HUES6 (cell line): ENCODE results near the gene PARD6G.
"Not testable (repeated sequence)": the region's sequence is repeated elsewhere in the genome, so short reads cannot be mapped to it uniquely, and the experiment has no call there.

Experiments
- H3K27ac ChIP-seq: 2 replicates; pipeline ENCODE4 v1.7.0; 2013; ENCODE audit warnings: low read depth, mild to moderate bottlenecking, low read length, inconsistent platforms
- H3K27me3 ChIP-seq: 2 replicates; pipeline ENCODE4 v1.6.1; 2013; ENCODE audit warnings: low read length; ENCODE audit not compliant: control insufficient read depth, insufficient read depth
- H3K36me3 ChIP-seq: 2 replicates; pipeline ENCODE4 v1.6.1; 2013; ENCODE audit warnings: low read length; ENCODE audit not compliant: control insufficient read depth, insufficient read depth
- H3K4me1 ChIP-seq: 2 replicates; pipeline ENCODE4 v1.6.1; 2013; ENCODE audit warnings: low read length; ENCODE audit not compliant: control insufficient read depth, insufficient read depth
- H3K4me3 ChIP-seq: 2 replicates; pipeline ENCODE4 v1.5.1; 2013; ENCODE audit warnings: low read depth, low read length
- H3K9ac ChIP-seq: one replicate; pipeline ENCODE4 v1.6.1; 2013; ENCODE audit warnings: mild to moderate bottlenecking, low read length
- H3K9me3 ChIP-seq: 2 replicates; pipeline ENCODE4 v1.6.1; 2013; ENCODE audit warnings: low read depth, low read length; ENCODE audit not compliant: control insufficient read depth, insufficient read depth

Gene PARD6G, protein sequence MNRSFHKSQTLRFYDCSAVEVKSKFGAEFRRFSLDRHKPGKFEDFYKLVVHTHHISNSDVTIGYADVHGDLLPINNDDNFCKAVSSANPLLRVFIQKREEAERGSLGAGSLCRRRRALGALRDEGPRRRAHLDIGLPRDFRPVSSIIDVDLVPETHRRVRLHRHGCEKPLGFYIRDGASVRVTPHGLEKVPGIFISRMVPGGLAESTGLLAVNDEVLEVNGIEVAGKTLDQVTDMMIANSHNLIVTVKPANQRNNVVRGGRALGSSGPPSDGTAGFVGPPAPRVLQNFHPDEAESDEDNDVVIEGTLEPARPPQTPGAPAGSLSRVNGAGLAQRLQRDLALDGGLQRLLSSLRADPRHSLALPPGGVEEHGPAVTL

DNA sequence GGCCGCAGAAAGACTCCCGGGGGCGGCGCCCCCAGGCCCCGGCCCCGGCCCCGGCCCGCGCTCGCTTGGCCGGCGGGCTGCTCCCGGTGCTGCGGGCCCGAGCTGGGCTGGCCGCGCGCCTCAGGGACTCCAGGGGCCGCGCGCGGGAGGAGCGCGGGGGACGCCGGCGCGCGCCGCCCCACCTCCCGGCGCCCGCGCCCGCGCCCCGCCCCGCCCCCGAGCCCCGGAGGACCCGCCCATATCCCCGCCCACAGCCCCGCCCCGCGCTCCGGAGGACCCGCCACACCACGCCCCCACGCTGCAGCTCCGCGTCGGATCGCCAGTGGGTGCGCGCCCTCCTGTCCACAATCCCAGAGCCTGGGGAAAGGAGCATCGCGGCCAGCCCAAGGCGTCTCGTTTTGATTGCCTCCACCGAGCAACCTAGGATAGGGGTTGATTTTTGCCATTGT is at the start of gene PARD6G:
TSS of gene PARD6G (minus strand) at position 122 of the 449 bp plus-strand sequence. CDS start 166 bp downstream, outside the sequence.
- peak within 1 kb of the TSS; percentile 78 for H3K4me3 ChIP-seq
- H3K4me1 ChIP-seq, result no peaks in the 10 kb centered on the region
- H3K36me3 ChIP-seq, result no peaks in the 10 kb centered on the region
- peak within 1 kb of the TSS; percentile 38; the same call in 1 of the 2 replicates for H3K27ac ChIP-seq
- H3K9me3 ChIP-seq, result no peaks in the 10 kb centered on the region
- H3K27me3 ChIP-seq, result peaks cover 16% of the 10 kb centered on the region; the same call in 1 of the 2 replicates
- peak within 1 kb of the TSS; percentile 46 for H3K9ac ChIP-seq

DNA sequence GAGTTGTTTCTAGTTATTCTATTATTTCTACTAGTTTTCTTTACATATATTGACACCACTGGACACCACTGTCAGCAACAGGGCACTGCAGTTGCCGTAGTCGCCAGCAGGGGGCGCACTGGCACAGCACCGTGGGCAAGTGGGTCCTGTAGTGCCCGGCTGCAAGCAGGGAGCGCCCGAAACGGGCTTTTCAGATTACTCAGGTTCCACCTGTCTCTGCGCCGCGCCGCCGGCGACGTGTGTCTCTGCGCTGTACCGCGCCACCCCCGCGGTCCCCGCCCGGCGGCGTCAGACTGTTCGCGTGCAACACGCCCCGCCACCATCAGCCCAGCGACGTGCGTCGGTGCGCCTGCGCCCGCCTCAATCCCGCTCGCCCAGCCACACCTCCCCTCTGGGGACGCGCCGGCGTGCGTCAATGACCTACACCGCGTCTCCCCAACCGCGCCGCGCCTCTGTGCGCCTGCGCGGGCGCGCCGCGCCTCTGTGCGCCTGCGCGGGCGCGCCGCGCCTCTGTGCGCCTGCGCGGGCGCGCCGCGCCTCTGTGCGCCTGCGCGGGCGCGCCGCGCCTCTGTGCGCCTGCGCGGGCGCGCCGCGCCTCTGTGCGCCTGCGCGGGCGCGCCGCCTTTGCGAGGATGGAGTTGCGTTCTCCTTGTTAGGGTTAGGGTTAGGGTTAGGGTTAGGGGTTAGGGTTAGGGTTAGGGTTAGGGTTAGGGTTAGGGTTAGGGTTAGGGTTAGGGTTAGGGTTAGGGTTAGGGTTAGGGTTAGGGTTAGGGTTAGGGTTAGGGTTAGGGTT is 15.1 kb upstream of the PARD6G start:
- not testable (repeated sequence) for H3K36me3 ChIP-seq, H3K4me1 ChIP-seq, H3K27ac ChIP-seq, H3K9me3 ChIP-seq, H3K27me3 ChIP-seq, H3K9ac ChIP-seq, H3K4me3 ChIP-seq

DNA sequence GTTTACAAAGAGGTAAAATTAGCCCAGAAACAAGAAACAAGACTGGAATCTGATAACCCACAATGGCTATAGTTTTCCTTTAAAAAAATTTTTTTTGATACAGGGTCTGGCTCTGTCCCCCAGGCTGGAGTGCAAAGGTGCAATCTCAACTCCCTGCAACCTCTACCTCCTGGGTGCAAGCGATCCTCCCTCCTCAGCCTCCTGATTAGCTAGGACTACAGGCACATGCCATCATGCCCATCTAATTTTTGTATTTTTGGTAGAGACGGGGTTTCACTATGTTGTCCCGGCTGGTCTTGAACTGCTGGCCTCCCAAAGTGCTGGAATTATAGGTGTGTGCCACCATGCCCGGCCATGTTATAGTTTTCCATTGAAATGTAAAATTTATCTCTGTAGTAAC is 12.3 kb upstream of the PARD6G start:
- Histone ChIP-seq H3K9me3 (peaks cover 11% of the 10 kb centered on the region; the same call in 1 of the 2 replicates), H3K9ac (no peak overlapping the region), H3K4me3 (no peak overlapping the region), H3K27me3 (no peaks in the 10 kb centered on the region; the same call in 1 of the 2 replicates), H3K36me3 (no peaks in the 10 kb centered on the region), H3K4me1 (no peaks in the 10 kb centered on the region), H3K27ac (no peak overlapping the region)

DNA sequence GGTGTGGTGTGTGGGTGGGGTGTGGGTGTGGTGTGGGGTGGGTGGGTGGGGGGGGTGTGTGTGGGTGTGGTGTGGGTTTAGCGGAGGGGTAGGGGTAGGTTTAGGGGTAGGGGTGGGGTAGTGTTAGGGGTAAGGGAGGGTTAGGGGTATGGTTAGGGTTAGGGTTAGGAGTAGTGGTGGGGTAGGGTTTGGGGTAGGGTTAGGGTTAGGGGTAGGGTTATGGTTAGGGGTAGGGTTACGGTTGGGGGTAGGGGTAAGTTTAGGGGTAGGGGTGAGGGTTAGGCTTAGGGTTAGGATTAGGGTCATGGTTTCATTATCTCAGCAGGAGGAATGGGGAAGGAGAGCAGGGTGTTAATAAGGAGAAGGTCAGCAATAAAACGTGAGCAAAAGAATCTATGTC is 11.3 kb upstream of the PARD6G start:
- Histone ChIP-seq H3K36me3 (no peaks in the 10 kb centered on the region), H3K4me3 (no peak overlapping the region), H3K27ac (no peak overlapping the region), H3K4me1 (no peaks in the 10 kb centered on the region), H3K27me3 (no peaks in the 10 kb centered on the region; the same call in 1 of the 2 replicates), H3K9ac (no peak overlapping the region), H3K9me3 (peaks cover 17% of the 10 kb centered on the region; the same call in 1 of the 2 replicates)

DNA sequence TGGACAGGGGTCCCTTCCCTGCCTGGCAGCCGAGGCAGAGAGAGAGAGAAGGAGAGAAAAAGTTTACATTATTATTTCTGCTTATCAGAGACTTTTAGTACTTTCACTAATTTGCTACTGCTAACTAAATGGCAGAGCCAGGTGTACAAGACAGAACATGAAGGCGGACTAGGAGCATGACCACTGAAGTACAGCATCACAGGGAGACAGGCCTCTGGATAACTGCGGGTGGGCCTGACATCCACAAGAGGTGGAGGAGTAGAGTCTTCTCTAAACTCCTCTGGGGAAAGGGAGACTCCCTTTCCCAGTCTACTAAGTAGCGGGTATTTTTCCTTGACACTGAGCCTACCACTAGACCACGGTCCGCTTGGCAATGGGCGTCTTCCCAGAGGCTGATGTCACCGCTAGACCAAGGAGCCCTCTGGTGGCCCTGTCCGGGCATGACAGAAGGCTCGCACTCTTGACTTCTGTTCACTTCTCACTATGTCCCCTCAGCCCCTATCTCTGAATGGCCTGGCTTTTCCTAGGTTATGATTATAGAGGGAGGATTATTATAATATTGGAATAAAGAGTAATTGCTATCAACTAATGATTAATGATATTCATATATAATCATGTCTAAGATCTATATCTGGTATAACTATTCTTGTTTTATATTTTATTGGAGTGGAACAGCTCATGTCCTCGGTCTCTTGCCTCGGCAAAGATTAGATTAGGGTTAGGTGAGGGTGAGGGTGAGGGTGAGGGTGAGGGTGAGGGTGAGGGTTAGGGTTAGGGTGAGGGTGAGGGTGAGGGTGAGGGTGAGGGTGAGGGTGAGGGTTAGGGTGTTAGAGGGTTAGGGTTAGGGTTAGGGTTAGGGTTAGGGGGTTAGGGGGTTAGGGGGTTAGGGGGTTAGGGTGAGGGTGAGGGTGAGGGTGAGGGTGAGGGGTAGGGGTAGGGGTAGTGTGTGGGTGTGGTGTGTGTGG is 10.5 kb upstream of the PARD6G start:
- H3K27ac ChIP-seq, H3K36me3 ChIP-seq, H3K27me3 ChIP-seq: not testable (repeated sequence)

DNA sequence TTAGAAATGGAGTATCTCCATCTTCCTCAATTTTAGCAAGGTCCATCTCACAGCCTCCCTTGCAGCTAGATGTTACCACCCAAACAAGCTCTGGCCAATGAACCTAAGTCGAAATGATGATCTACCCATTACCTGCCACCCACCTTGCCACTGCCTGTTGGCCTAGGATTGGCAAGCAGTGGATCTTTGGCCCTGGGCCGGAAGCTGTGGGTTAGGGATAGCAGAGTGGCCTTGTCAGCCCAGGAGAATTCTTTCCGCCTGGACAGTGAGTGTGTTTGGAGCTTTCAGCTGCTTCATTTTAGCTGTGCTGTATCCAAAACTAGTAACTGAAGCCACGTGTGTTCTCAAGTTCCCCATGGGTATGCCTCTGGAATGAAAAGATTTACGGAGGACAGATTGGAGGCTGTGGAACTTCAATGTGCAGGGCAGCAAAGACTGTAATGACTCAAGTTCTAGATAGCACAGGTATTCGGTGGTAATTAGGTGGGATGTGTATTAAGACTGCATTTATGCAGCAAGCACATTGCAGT is 7.7 kb upstream of the PARD6G start:
- Histone ChIP-seq H3K36me3 (no peaks in the 10 kb centered on the region), H3K4me1 (no peaks in the 10 kb centered on the region), H3K9me3 (peaks cover 13% of the 10 kb centered on the region; the same call in 1 of the 2 replicates), H3K4me3 (no peak overlapping the region), H3K9ac (no peak overlapping the region), H3K27me3 (peaks cover under 1% of the 10 kb centered on the region; the same call in 1 of the 2 replicates), H3K27ac (no peak overlapping the region)

More for the DNA sequence above, 10.5 kb upstream of the PARD6G start:
- H3K4me3 ChIP-seq, H3K9ac ChIP-seq, H3K4me1 ChIP-seq: not testable (repeated sequence)
- H3K9me3 ChIP-seq, result peaks cover 17% of the 10 kb centered on the region; the same call in 1 of the 2 replicates

DNA sequence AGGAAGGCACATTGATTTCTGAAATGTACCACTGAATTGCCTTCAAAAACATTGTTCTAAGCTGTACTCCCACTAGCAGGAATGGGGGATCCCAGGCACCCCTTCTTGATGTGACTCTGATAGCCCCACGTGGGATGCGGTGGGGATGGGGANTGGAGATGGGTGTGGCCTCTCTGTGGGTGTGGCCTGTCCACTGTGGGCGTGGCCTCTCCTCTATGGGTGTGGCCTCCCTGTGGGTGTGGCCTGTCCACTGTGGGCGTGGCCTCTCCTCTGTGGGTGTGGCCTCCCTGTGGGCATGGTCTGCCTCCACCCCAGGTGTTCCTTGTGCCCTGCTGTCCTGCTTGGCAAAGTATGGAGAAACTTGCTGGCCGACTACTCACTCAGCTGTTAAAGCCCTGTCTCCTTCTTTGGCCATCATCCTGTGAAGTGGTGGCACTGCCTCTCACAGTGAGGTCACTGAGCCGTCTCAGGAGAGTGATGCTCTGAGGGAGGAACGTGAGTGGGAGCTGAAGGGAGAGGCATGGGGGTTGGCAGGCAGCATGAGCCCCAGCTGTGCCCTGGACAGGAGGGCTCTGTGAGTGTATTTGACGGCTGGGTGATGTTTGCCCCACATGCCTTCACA is 6.7 kb upstream of the PARD6G start:
- H3K9ac ChIP-seq, result no peak overlapping the region
- H3K27me3 ChIP-seq, result peaks cover 9% of the 10 kb centered on the region; the same call in 1 of the 2 replicates

DNA sequence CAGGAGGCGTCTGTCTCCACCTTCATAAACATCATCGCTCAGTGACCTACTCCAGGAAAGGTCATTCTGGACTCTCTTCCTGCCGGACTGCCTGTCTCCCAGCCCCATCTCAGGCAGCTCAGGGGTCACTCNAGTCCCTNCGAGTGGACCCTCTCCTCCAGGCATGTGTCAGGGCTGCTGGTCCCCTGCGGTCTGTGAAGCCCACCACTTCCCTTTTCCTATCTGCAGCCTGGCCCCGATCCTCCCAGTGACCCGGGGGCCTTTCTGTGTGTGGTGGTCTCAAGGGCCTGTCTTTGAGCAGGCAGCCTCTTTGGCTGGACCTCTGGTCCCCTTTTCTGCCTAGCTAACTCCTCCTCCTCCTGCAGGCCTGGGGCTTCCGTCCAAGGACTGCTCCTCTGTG is 5.9 kb upstream of the PARD6G start:
- no peak overlapping the region for H3K4me3 ChIP-seq
- H3K36me3 ChIP-seq, result no peaks in the 10 kb centered on the region
- no peak overlapping the region for H3K27ac ChIP-seq
- H3K9me3 ChIP-seq, result peaks cover 13% of the 10 kb centered on the region; the same call in 1 of the 2 replicates
- H3K4me1 ChIP-seq, result no peaks in the 10 kb centered on the region
- no peak overlapping the region for H3K9ac ChIP-seq
- peaks cover 9% of the 10 kb centered on the region; the same call in 1 of the 2 replicates for H3K27me3 ChIP-seq

More for the DNA sequence above, 6.7 kb upstream of the PARD6G start:
- Histone ChIP-seq H3K27ac (no peak overlapping the region), H3K9me3 (peaks cover 13% of the 10 kb centered on the region; the same call in 1 of the 2 replicates), H3K4me3 (no peak overlapping the region), H3K36me3 (no peaks in the 10 kb centered on the region), H3K4me1 (no peaks in the 10 kb centered on the region)

DNA sequence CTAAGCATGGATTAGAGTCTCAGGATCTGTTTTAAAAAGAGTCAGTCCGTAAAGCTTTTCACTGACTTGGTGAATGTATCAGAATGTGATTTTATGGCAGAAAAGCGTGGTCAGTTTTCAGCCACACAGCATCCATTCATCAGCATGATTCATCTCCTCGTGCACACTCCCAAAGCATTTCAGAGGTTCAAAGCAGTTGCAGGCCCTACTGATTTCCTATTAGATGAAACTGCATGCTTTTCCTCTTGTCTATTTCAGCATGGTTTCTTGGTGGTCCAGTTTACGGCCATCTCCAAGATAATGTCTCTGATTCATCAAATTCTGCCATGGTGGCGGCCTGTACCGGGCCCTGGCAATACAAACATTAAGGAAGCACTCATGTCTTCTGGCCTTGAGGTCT is 4.8 kb upstream of the PARD6G start:
- no peaks in the 10 kb centered on the region for H3K36me3 ChIP-seq
- no peak overlapping the region for H3K4me3 ChIP-seq
- H3K9me3 ChIP-seq, result peaks cover 13% of the 10 kb centered on the region; the same call in 1 of the 2 replicates
- no peaks in the 10 kb centered on the region for H3K4me1 ChIP-seq
- no peak overlapping the region for H3K9ac ChIP-seq
- peaks cover 9% of the 10 kb centered on the region; the same call in 1 of the 2 replicates for H3K27me3 ChIP-seq
- no peak overlapping the region for H3K27ac ChIP-seq
